ENCODE measurements around the gene SECISBP2L. TPM values are rescaled to one million over a fixed set of nuclear protein-coding genes. Genes with fewer than 3 reads are reported as not detected.

SECISBP2L gene
- total RNA-seq, 6 experiments from 2014 or later = 46.2 to 57.6 (median 54.7) TPM

DNA sequence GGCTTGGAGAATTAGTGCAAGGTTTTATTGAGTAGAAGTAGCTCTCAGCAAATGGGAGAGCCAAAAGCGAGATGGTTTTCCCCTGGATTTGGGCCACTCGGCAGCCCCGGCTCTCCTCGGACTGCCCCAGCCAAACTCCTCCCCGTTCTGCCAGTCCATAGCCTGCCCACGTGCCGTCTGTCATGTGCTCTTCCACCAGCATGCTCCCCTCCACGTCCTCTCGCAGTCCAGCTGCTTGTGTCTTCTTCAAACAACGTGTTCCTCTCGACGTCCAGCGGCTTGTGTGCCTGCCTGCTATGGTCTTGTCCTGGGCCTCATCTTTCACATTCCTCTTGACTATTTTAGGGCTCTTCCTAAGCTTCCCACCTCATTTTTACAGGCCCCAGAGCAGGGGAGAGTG, 16.7 kb upstream of the SECISBP2L start:
- no peak for DNase-seq
- TF ChIP-seq, protein P1, sequence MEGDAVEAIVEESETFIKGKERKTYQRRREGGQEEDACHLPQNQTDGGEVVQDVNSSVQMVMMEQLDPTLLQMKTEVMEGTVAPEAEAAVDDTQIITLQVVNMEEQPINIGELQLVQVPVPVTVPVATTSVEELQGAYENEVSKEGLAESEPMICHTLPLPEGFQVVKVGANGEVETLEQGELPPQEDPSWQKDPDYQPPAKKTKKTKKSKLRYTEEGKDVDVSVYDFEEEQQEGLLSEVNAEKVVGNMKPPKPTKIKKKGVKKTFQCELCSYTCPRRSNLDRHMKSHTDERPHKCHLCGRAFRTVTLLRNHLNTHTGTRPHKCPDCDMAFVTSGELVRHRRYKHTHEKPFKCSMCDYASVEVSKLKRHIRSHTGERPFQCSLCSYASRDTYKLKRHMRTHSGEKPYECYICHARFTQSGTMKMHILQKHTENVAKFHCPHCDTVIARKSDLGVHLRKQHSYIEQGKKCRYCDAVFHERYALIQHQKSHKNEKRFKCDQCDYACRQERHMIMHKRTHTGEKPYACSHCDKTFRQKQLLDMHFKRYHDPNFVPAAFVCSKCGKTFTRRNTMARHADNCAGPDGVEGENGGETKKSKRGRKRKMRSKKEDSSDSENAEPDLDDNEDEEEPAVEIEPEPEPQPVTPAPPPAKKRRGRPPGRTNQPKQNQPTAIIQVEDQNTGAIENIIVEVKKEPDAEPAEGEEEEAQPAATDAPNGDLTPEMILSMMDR (IDR thresholded peaks at IDR 0.05) = no peak
- Mint-ChIP-seq H3K4me3 (no peak overlapping the region), H3K27me3 (ENCODE audit: insufficient read depth) (no peaks in the 10 kb centered on the region), H3K9me3 (no peaks in the 10 kb centered on the region), H3K36me3 (ENCODE audit: low read depth) (no peaks in the 10 kb centered on the region), H3K27ac (no peak overlapping the region), H3K4me1 (ENCODE audit: low read depth) (peaks cover 26% of the 10 kb centered on the region)

DNA sequence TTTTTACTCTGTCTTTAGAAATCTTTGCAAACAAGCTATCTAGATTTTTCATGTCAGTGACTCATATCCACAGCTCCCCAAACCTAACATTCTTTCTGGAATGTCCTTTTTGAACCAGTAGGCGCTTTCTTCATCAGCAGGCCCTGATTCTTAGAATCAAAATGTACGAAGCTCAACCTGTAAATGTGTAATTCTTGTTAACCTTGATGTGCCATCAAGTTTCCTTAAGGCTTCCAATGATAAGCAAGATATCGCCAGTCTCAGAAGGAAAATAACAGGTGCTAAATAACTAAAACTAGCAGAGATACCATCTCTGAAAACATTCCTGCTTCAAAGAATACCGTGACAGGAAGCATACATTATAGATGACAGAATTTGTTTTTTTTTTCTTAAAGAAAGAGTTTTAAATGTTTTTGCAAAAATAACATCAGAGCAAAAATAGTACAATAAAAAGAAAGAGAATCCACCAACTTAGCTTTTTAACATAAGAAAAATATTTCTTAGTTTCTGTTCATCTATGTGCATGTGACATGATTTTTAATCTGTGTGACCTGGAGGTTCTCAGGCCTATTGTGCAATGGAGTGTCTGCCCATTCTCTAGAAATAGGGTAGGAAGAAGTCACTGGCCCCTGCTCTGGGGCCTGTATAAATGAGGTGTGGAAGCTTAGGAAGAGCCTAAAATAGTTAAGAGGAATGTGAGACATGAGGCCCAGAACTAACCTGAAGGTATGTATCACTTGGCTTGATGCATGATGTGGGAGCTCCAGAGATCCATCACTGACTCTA, 14.7 kb upstream of the SECISBP2L start:
- H3K9me3 Mint-ChIP-seq = no peaks in the 10 kb centered on the region
- no peaks in the 10 kb centered on the region for H3K27me3 Mint-ChIP-seq (ENCODE audit: insufficient read depth)
- peak overlapping the region; percentile 68 for H3K27ac Mint-ChIP-seq
- peaks cover 32% of the 10 kb centered on the region for H3K4me1 Mint-ChIP-seq (ENCODE audit: low read depth)
- H3K4me3 Mint-ChIP-seq = peak overlapping the region; percentile 30
- peak; percentile 62 for DNase-seq
- TF ChIP-seq, protein P1 (IDR thresholded peaks at IDR 0.05) = peak; percentile 41
- H3K36me3 Mint-ChIP-seq (ENCODE audit: low read depth) = no peaks in the 10 kb centered on the region

DNA sequence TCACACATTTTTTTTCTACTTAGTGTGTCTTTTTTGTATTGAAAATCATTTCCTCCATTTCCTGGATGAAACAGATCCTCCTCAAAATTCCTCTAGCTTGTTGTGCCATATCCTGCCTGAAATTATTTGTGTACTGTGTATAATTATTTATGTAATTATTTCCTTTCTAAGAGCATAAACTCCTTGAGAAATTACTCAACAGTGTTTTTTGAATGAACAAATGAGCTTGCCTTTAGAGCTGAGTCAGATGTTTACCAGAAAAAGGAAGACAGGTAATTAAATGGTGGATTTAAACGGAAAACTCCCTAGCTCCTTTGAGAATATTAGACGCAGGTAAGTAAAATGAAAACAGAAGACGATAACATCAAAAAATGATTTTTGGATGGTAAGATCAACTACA, 13.2 kb upstream of the SECISBP2L start:
- Mint-ChIP-seq H3K4me1 (ENCODE audit: low read depth) (peaks cover 32% of the 10 kb centered on the region), H3K9me3 (no peaks in the 10 kb centered on the region), H3K4me3 (no peak overlapping the region), H3K36me3 (ENCODE audit: low read depth) (no peaks in the 10 kb centered on the region), H3K27me3 (ENCODE audit: insufficient read depth) (no peaks in the 10 kb centered on the region), H3K27ac (peak overlapping the region; percentile 68; the same call in 1 of the 2 replicates)
- DNase-seq = no peak
- TF ChIP-seq, protein P1 (IDR thresholded peaks at IDR 0.05) = no peak

DNA sequence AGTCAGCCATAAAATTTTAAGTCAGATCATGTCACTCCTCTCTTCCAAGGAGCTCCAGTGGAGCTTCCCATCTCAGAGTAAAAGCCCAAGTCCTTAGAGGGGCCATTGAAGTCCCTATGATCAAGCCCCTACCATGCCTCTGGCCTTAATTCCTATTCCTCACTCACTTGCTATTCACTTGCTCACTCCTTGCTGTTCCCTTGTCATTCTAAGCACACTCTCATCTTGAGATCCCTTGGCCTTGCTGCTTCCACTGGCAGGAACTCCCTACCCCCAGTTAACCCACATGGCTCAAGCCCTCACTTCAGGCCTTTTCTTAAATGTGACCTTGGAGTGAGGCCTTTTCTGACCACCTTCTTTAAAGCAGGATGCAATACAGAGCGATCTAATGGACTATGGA, 12.3 kb upstream of the SECISBP2L start:
- H3K27ac Mint-ChIP-seq = no peak overlapping the region
- peaks cover 32% of the 10 kb centered on the region for H3K4me1 Mint-ChIP-seq (ENCODE audit: low read depth)
- DNase-seq = no peak
- no peak overlapping the region for H3K4me3 Mint-ChIP-seq
- H3K9me3 Mint-ChIP-seq = no peaks in the 10 kb centered on the region
- H3K36me3 Mint-ChIP-seq (ENCODE audit: low read depth) = no peaks in the 10 kb centered on the region
- TF ChIP-seq, protein P1 (IDR thresholded peaks at IDR 0.05) = no peak
- H3K27me3 Mint-ChIP-seq (ENCODE audit: insufficient read depth) = no peaks in the 10 kb centered on the region

DNA sequence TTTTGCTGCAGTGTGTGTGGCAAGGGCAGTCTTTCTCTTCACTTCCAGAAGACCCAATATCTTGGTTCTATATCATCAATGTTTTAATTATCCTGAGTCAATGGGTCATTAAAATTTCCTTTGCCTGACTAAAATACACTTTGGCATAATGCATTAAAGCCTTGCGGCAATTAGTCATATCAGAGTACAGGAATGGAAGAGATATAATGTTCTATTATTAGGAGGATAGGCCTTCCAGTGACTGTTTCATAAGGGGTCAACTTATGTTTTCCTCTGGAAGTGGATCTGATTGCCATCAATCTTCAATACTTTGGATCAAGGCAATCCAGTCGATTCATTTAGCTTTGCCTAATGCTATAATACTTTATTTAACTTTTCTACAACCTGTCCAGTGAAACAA, 9.4 kb upstream of the SECISBP2L start:
- no peak overlapping the region for H3K4me3 Mint-ChIP-seq
- H3K4me1 Mint-ChIP-seq (ENCODE audit: low read depth) = peaks cover 22% of the 10 kb centered on the region
- H3K36me3 Mint-ChIP-seq (ENCODE audit: low read depth) = no peaks in the 10 kb centered on the region; the same call in 1 of the 2 replicates
- no peaks in the 10 kb centered on the region; the same call in 1 of the 2 replicates for H3K9me3 Mint-ChIP-seq
- DNase-seq = no peak
- no peak overlapping the region for H3K27ac Mint-ChIP-seq
- peaks cover under 1% of the 10 kb centered on the region; the same call in 1 of the 2 replicates for H3K27me3 Mint-ChIP-seq (ENCODE audit: insufficient read depth)
- TF ChIP-seq, protein P1 (IDR thresholded peaks at IDR 0.05) = no peak

All from HFFc6 (cell line).